NCI-H345 (cell line): Measurements from ENCODE around the gene PDCD1LG2.

ENCODE experiments used
- DNase-seq: peaks from one replicate; lab custom pipeline; 2025; lab: John Stamatoyannopoulos, UW

The PDCD1LG2 gene

GRCh38 chr9:5611321-5612184 lies 101.2 kb downstream of the PDCD1LG2 start:
- DNase-seq = no peak

DNA sequence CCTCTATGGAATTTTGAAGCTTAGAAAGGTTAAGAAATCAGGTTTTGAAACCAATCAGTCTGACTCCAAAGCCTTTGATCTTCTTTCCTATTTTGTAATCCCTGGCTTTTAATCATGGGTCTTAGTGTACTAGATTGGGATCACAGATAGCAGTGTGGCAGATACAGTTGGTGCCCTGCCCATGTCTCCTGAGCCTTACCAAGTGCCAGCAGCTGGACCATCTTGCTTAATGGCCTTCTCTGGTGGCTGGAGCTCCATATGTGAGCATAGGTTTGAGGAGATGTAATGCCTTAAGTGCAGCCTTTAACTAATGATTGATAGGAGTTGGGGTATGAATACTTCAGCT lies 101.8 kb downstream of the PDCD1LG2 start:
- DNase-seq = no peak

DNA sequence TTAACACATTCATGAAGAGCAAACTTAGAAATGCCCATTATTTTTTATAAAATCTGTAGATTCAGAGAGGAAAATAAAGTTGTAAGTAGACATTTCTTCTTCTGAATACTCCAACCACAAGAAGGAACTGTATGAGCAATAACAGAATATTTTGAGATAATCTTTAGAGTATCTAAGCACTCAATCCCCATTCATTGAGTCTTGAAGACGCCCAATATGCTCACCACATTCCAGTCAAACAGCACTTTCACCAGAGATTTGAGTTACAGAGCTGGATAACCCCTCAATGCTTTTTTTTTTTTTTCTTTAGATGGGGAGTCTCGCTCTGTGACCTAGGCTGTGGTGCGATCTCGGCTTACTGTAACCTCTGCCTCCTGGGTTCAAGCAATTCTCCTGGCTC lies 103.9 kb downstream of the PDCD1LG2 start:
- DNase-seq = no peak

- DNase-seq = no peak
These were observed 104.7 kb downstream of the PDCD1LG2 start for GRCh38 chr9:5614985-5615384.

DNA sequence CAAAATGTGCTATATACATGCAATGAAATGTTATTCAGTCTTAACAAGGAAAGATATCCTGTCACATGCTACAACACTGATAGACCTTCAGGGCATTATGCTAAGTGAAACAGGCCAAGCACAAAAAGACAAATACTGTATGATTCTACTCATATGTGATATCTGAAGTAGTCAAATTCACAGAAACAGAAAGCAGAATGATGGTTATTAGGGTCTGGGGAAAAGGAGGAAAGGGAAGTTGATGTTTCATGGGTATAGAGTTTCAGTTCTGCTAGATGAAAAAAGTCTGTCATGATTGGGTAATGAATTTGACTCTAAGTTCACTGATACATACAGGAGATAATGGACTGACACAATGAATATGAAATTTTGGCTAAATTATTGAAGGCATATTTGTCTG lies 107.4 kb downstream of the PDCD1LG2 start:
- no peak for DNase-seq

- no peak for DNase-seq
These were observed 110.2 kb downstream of the PDCD1LG2 start for GRCh38 chr9:5620494-5620893.
